Gastrocnemius medialis (tissue), 4 donors: Measurements from ENCODE around the gene MAN1B1. TPM values are rescaled to one million over a fixed set of nuclear protein-coding genes. Genes with fewer than 3 reads are reported as not detected.

Experiments used
- ATAC-seq, 2 donors: fragments of 150-250 bp; one replicate each; pipeline ENCODE4 v1.9.1; 2016
- DNase-seq, 2 donors: peaks; one replicate each; pipeline ENCODE4 v3.0.0-alpha.2; 2019
- H3K27ac ChIP-seq, 4 donors: fragments of 200-600 bp; sonication (generic); 1 replicate in 1 of 4; 2 replicates in 3 of 4; pipeline ENCODE4 v1.5.1; 2016 to 2018; ENCODE audit warnings: mild to moderate bottlenecking in 2 of 4, moderate library complexity in 1 of 4
- H3K27me3 ChIP-seq, 3 donors: fragments of 200-600 bp; sonication (generic) in 2 of 3; 1 replicate in 1 of 3; 2 replicates in 2 of 3; pipeline versions ENCODE4 v1.5.1 to v1.6.0; 2016 to 2019; ENCODE audit warnings: mild to moderate bottlenecking in 1 of 3, moderate library complexity in 1 of 3
- H3K36me3 ChIP-seq, 2 donors: fragments of 200-600 bp; sonication (generic) in 1 of 2; one replicate each; pipeline ENCODE4 v1.5.1; 2017 to 2018
- H3K4me1 ChIP-seq, 2 donors: fragments of 200-600 bp; sonication (generic) in 1 of 2; one replicate each; pipeline ENCODE4 v1.5.1; 2016 to 2017; ENCODE audit warnings: mild to moderate bottlenecking in 2 of 2
- H3K4me3 ChIP-seq, 4 donors: fragments of 200-600 bp; sonication (generic) in 3 of 4; 1 replicate in 1 of 4; 2 replicates in 3 of 4; pipeline ENCODE4 v1.5.1; 2016 to 2019; ENCODE audit warnings: mild to moderate bottlenecking in 2 of 4
- H3K9me3 ChIP-seq, 3 donors: fragments of 200-600 bp; sonication (generic) in 2 of 3; 1 replicate in 1 of 3; 2 replicates in 2 of 3; pipeline ENCODE4 v1.5.1; 2016 to 2019
- POLR2A ChIP-seq, 2 donors: fragments of 450-650 bp; IDR thresholded peaks; one replicate each; pipeline ENCODE4 v1.6.1; 2017; ENCODE audit warnings: antibody characterized with exemption in 2 of 2, mild to moderate bottlenecking in 2 of 2, moderate library complexity in 2 of 2
- in situ Hi-C, 4 donors: fragments of 200-750 bp; cut with MboI; loops; one replicate each; pipeline versions ENCODE4 v1.15.0 to v1.8.0; 2017; ENCODE audit warnings: low sequenced_read_pairs in 4 of 4
- intact Hi-C: fragments of 100-400 bp; cut with DNase I; formaldehyde crosslinking; loops from one replicate; pipeline ENCODE4 v1.15.1; 2023; ENCODE audit warnings: low total_unique reads
- total RNA-seq, 4 donors: library from RNA; depleted of rRNA; stranded (reverse); fragments of >200 nt; gene quantifications; one replicate each; pipeline versions ENCODE4 v1.1.0 to v1.2.3, GENCODE V29; 2016
- TF ChIP-seq, protein P1 (sequence below), 5 experiments: fragments of 450-650 bp in 3 of 5; fragments of 200-600 bp in 2 of 5; sonication (generic) in 2 of 5; IDR thresholded peaks in 4 of 5; conservative IDR thresholded peaks in 1 of 5; 1 replicate in 4 of 5; 2 replicates in 1 of 5; pipeline ENCODE4 v1.5.1; 2016 to 2019; ENCODE audit warnings: antibody characterized with exemption in 5 of 5, mild to moderate bottlenecking in 3 of 5, moderate library complexity in 3 of 5

Gene MAN1B1
- total RNA-seq, 4 donors from 2014 or later = 15.9 to 31.9 (median 21.1) TPM

GRCh38 chr9:137147091-137147792 lies 60.5 kb downstream of the MAN1B1 start:
- peaks cover 22 to 62% (median 43%) of the 10 kb centered on the region in 3 donors for H3K27me3 ChIP-seq
- no peaks in the 10 kb centered on the region for H3K9me3 ChIP-seq
- ATAC-seq (no peak), DNase-seq (no peak)
- no peak overlapping the region for H3K27ac ChIP-seq
- no peaks in the 10 kb centered on the region for H3K36me3 ChIP-seq
- H3K4me3 ChIP-seq = no peak overlapping the region
- intact Hi-C loops (no loop called here), in situ Hi-C loops (no loop called here)
- H3K4me1 ChIP-seq = no peaks in the 10 kb centered on the region
- TF ChIP-seq, protein P1, sequence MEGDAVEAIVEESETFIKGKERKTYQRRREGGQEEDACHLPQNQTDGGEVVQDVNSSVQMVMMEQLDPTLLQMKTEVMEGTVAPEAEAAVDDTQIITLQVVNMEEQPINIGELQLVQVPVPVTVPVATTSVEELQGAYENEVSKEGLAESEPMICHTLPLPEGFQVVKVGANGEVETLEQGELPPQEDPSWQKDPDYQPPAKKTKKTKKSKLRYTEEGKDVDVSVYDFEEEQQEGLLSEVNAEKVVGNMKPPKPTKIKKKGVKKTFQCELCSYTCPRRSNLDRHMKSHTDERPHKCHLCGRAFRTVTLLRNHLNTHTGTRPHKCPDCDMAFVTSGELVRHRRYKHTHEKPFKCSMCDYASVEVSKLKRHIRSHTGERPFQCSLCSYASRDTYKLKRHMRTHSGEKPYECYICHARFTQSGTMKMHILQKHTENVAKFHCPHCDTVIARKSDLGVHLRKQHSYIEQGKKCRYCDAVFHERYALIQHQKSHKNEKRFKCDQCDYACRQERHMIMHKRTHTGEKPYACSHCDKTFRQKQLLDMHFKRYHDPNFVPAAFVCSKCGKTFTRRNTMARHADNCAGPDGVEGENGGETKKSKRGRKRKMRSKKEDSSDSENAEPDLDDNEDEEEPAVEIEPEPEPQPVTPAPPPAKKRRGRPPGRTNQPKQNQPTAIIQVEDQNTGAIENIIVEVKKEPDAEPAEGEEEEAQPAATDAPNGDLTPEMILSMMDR (IDR thresholded peaks at IDR 0.05 in 4 of 5, conservative IDR thresholded peaks at IDR 0.05 in 1 of 5) = no peak
- no peak for TF ChIP-seq POLR2A (IDR thresholded peaks at IDR 0.05)

GRCh38 chr9:137147793-137148160 lies 61.0 kb downstream of the MAN1B1 start:
- no peak for DNase-seq
- TF ChIP-seq, protein P1 (IDR thresholded peaks at IDR 0.05 in 4 of 5, conservative IDR thresholded peaks at IDR 0.05 in 1 of 5) = no peak
- no peak for TF ChIP-seq POLR2A (IDR thresholded peaks at IDR 0.05)
- intact Hi-C loops = no loop called here

DNA sequence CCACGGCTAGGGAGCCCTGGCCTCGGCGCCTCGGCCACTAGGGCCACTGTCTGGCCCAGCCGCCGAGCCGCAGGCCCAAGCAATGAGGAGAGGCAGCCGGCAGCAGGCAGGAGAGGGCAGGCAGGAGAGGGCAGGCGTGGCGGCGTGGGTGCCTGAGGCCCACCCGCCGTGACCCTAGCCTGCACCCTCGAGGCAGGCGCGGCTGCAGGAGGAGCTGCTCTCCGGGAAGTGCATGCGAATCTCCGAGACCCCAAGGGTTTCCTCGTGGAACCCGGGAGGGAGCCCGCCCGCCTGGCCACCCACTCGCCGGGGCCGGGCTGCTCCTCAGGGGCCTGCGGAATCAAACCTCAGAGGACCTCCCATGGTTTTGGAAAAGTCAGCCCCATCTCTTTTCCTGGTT lies 61.5 kb downstream of the MAN1B1 start:
- Histone ChIP-seq H3K27ac (no peak overlapping the region), H3K36me3 (no peaks in the 10 kb centered on the region), H3K27me3 (peaks cover 20 to 53% (median 33%) of the 10 kb centered on the region in 3 donors), H3K4me1 (no peaks in the 10 kb centered on the region), H3K4me3 (no peak overlapping the region), H3K9me3 (no peaks in the 10 kb centered on the region)
- intact Hi-C loops = no loop called here
- DNase-seq = no peak
- in situ Hi-C loops = no loop called here
- TF ChIP-seq, protein P1 (IDR thresholded peaks at IDR 0.05 in 4 of 5, conservative IDR thresholded peaks at IDR 0.05 in 1 of 5) = no peak
- TF ChIP-seq POLR2A (IDR thresholded peaks at IDR 0.05) = no peak
- ATAC-seq = no peak

More at GRCh38 chr9:137147793-137148160, 61.0 kb downstream of the MAN1B1 start:
- Histone ChIP-seq H3K9me3 (no peaks in the 10 kb centered on the region), H3K4me3 (no peak overlapping the region), H3K36me3 (no peaks in the 10 kb centered on the region), H3K27ac (no peak overlapping the region), H3K4me1 (no peaks in the 10 kb centered on the region), H3K27me3 (peaks cover 20 to 57% (median 38%) of the 10 kb centered on the region in 3 donors)
- ATAC-seq = no peak
- in situ Hi-C loops = no loop called here

DNA sequence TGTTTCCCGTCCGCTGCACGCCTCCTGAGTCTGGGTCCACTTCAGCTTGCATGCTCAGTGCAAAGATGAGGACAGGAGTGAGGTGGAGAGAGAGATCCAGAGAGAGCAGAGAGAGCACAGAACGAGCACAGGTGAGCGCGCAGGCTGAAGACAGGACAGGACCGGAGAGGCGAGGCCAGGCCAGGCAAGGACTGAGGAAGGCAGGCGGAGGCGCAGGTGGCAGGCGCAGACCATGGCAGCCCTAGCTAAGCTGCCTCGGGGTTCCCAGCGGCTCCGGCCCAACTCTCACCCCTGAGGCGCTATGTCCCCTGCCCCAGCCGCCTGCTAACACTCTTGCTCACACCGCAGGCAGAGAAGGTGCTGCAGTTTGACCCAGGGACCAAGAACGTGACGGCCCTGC lies 61.9 kb downstream of the MAN1B1 start:
- in situ Hi-C loops (no loop called here), intact Hi-C loops (no loop called here)
- ATAC-seq (no peak), DNase-seq (no peak)
- Histone ChIP-seq H3K4me3 (no peak overlapping the region), H3K36me3 (no peaks in the 10 kb centered on the region), H3K27me3 (peaks cover 17 to 48% (median 30%) of the 10 kb centered on the region in 3 donors), H3K4me1 (no peaks in the 10 kb centered on the region), H3K27ac (no peak overlapping the region), H3K9me3 (no peaks in the 10 kb centered on the region)
- no peak for TF ChIP-seq POLR2A (IDR thresholded peaks at IDR 0.05)
- TF ChIP-seq, protein P1 (IDR thresholded peaks at IDR 0.05 in 4 of 5, conservative IDR thresholded peaks at IDR 0.05 in 1 of 5) = no peak
